Osteoblast (primary cell): ENCODE results near the gene TSPAN15. TPM values are rescaled to one million over a fixed set of nuclear protein-coding genes. Genes with fewer than 3 reads are reported as not detected.

ENCODE experiments used
- DNase-seq: peaks from one replicate; pipeline ENCODE4 v3.0.0; 2011; ENCODE audit warnings: low spot score, mixed read lengths; ENCODE audit not compliant: insufficient read length; ENCODE audit errors: missing footprints
- H2AFZ ChIP-seq: 2 replicates; pipeline ENCODE4 v1.6.0; 2011; ENCODE audit warnings: mild to moderate bottlenecking, low read length
- H3K27ac ChIP-seq: 2 replicates; pipeline ENCODE4 v1.5.1; 2011; ENCODE audit warnings: mild to moderate bottlenecking, low read depth, low read length, moderate library complexity
- H3K27me3 ChIP-seq: 2 replicates; pipeline ENCODE4 v1.6.0; 2012; ENCODE audit warnings: mild to moderate bottlenecking, control low read depth, inconsistent platforms, low read length, moderate library complexity; ENCODE audit not compliant: insufficient read depth
- H3K36me3 ChIP-seq: 2 replicates; pipeline ENCODE4 v1.5.1; 2011; ENCODE audit warnings: mild to moderate bottlenecking, low read length, control low read depth, moderate library complexity; ENCODE audit not compliant: insufficient read depth
- H3K4me1 ChIP-seq: 2 replicates; pipeline ENCODE4 v1.5.1; 2011; ENCODE audit warnings: mild to moderate bottlenecking, low read length, control low read depth, moderate library complexity; ENCODE audit not compliant: insufficient read depth
- H3K4me2 ChIP-seq: 2 replicates; pipeline ENCODE4 v1.6.0; 2011; ENCODE audit warnings: mild to moderate bottlenecking, low read length; ENCODE audit not compliant: insufficient read depth
- H3K4me3 ChIP-seq: fragments of 200-600 bp; sonication (generic); 3 replicates; pipeline ENCODE4 v1.5.1; 2012; ENCODE audit warnings: mild to moderate bottlenecking, low read length, inconsistent platforms; ENCODE audit not compliant: insufficient read depth
- H3K79me2 ChIP-seq: 2 replicates; pipeline ENCODE4 v1.6.0; 2012; ENCODE audit warnings: mild to moderate bottlenecking, low read length, control low read depth, inconsistent platforms; ENCODE audit not compliant: insufficient read depth
- H3K9me3 ChIP-seq: 2 replicates; pipeline ENCODE4 v1.5.1; 2011; ENCODE audit warnings: low read depth, low read length, control low read depth
- H4K20me1 ChIP-seq: 2 replicates; pipeline ENCODE4 v1.6.0; 2012; ENCODE audit warnings: mild to moderate bottlenecking, low read length, control low read depth; ENCODE audit not compliant: insufficient read depth
- total RNA-seq: library from RNA; depleted of rRNA; stranded (reverse); fragments of >200 nt; gene quantifications from 2 replicates; pipeline ENCODE4 v1.2.3, GENCODE V29; 2012
- TF ChIP-seq, protein P1 (sequence below): IDR thresholded peaks from 2 replicates; pipeline ENCODE4 v1.5.1; 2011; ENCODE audit warnings: mild to moderate bottlenecking, low read depth, low read length, moderate library complexity; ENCODE audit errors: extremely low read depth

Gene TSPAN15
- total RNA-seq, 1 donor: 0.72 TPM

DNA sequence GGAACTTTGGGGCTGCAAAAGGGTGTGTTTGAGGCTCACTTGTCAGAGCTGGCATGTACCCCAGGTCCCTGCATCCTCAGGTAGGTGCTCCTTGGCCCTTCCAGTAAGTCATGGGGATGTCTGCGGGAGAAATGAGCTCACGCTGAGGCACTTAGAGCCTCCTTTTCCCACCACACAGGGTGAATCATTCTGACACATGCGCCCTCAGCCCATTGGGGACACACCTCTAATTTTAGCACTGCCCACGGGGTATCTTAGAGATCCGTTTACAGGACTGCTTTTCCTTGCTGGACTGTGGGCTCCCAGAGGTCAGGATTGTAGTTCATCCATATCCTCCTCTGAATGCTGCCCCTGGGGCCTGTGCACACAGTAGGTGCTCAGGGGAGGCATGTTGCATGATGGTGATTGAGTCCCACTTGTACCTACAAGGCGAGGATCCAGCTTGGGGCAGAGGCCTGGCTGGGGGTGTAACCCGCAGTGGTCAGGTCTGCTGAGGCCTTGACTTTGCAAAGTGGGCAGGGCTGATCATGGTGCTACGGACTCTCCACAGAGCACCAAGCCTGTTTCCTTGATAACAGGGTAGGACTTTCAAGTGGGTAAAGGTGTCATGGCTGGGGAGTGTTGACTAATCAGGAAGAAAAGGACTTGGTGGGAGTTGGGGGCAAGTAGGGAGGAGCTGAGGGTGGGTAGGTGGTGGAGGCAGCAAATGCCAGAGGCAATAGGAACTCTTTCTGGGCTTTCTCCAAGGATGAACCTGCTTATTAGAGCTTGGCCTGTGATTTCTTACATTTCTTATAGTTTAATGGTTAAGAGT is 5.8 kb downstream of the TSPAN15 start:
- Histone ChIP-seq H3K4me3 (no peak overlapping the region), H3K27ac (peak overlapping the region; percentile 41), H3K79me2 (no peaks in the 10 kb centered on the region), H4K20me1 (no peaks in the 10 kb centered on the region), H3K4me1 (peaks cover 4% of the 10 kb centered on the region), H3K4me2 (no peak overlapping the region), H2AFZ (no peak overlapping the region), H3K27me3 (peaks cover 4% of the 10 kb centered on the region), H3K36me3 (no peaks in the 10 kb centered on the region), H3K9me3 (no peaks in the 10 kb centered on the region)
- peak; percentile 94 for DNase-seq
- TF ChIP-seq, protein P1, sequence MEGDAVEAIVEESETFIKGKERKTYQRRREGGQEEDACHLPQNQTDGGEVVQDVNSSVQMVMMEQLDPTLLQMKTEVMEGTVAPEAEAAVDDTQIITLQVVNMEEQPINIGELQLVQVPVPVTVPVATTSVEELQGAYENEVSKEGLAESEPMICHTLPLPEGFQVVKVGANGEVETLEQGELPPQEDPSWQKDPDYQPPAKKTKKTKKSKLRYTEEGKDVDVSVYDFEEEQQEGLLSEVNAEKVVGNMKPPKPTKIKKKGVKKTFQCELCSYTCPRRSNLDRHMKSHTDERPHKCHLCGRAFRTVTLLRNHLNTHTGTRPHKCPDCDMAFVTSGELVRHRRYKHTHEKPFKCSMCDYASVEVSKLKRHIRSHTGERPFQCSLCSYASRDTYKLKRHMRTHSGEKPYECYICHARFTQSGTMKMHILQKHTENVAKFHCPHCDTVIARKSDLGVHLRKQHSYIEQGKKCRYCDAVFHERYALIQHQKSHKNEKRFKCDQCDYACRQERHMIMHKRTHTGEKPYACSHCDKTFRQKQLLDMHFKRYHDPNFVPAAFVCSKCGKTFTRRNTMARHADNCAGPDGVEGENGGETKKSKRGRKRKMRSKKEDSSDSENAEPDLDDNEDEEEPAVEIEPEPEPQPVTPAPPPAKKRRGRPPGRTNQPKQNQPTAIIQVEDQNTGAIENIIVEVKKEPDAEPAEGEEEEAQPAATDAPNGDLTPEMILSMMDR: no peak

DNA sequence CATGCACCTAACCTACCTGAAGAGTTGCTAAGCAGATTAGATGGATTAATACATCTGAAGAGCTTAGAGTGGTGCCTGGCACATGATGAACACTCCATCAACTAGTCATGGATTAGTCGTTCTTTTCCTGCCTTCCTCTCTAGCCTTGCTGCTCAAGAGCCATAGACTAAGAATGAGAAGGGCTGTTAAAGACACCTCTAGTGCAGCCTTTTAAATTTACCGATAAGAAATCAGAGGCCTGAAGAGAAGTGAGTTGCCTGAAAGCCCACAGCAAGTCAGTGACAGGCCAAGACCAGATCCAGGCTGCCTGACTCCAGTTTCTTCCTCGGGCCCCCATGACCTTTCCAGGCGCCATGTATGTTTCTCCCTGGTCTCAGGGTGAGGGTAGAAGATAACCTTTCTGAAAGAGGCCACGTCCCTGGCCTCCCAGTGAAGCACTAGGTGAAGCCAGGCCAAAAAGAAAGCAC is 6.5 kb downstream of the TSPAN15 start:
- H3K27me3 ChIP-seq: no peaks in the 10 kb centered on the region
- peaks cover 4% of the 10 kb centered on the region for H3K4me1 ChIP-seq
- no peaks in the 10 kb centered on the region for H3K79me2 ChIP-seq

DNA sequence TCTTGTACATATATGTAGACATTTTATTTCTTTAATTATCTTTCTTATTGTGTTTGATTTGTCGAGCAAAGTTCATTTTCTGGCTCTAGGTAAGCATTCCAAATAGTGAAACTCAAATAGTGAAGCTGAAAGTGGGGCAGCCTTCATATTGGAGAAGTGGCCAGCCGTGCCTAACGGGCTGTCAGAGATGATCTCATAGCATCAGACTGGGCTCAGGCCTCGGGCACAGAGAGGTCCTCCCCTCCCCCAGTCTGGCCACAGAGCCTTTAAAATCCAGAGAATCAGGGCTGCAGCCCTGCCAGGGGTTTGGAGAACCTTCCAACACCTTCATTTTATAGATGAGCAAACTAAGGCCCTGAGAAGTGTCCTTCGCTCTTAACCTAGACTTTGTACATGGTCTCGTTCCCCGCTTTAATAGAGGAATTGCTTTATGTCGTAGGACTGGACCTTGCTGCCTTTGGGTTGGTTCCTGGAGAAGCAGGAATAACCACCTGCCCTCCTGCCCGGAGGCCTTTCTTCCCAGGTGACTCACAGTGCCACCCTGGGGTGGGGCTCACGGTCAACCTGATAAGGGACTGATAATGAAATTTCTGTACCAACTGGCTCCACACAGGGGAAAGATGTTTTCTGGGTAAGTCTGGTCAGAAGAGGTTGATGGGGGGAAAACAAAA is 7.3 kb downstream of the TSPAN15 start:
- no peaks in the 10 kb centered on the region for H3K36me3 ChIP-seq
- H3K4me3 ChIP-seq: no peak overlapping the region
- no peaks in the 10 kb centered on the region for H4K20me1 ChIP-seq
- H3K27me3 ChIP-seq: no peaks in the 10 kb centered on the region
- H2AFZ ChIP-seq: no peak overlapping the region
- H3K9me3 ChIP-seq: no peaks in the 10 kb centered on the region
- H3K4me2 ChIP-seq: no peak overlapping the region
- no peaks in the 10 kb centered on the region for H3K79me2 ChIP-seq
- peaks cover 4% of the 10 kb centered on the region for H3K4me1 ChIP-seq
- H3K27ac ChIP-seq: no peak overlapping the region
- TF ChIP-seq, protein P1: no peak
- DNase-seq: no peak

More for the DNA sequence above, 6.5 kb downstream of the TSPAN15 start:
- DNase-seq: no peak
- H3K9me3 ChIP-seq: no peaks in the 10 kb centered on the region
- H3K4me3 ChIP-seq: no peak overlapping the region
- no peak overlapping the region for H3K27ac ChIP-seq
- TF ChIP-seq, protein P1: no peak
- no peaks in the 10 kb centered on the region for H4K20me1 ChIP-seq
- no peak overlapping the region for H2AFZ ChIP-seq
- no peaks in the 10 kb centered on the region for H3K36me3 ChIP-seq
- H3K4me2 ChIP-seq: no peak overlapping the region
